Stimulated activated CD4-positive, alpha-beta T cell treated with anti-CD3 and anti-CD28 coated beads, TNF-alpha, amount 100 ng/mL, for 1 hour (primary cell): ENCODE data around the gene LRRC4.

ENCODE experiments used
- DNase-seq, 3 donors: peaks; one replicate each; pipeline ENCODE4 v3.0.0-alpha.2; 2020; ENCODE audit warnings: low read depth in 3 of 3, low spot score in 1 of 3

LRRC4 gene

GRCh38 chr7:128059143-128059988 is 28.1 kb upstream of the LRRC4 start:
- DNase-seq: no peak

- no peak for DNase-seq
Observed at GRCh38 chr7:128057909-128058308, 26.7 kb upstream of the LRRC4 start.

- no peak for DNase-seq
Observed at GRCh38 chr7:128056901-128057300, 25.7 kb upstream of the LRRC4 start.

GRCh38 chr7:128055637-128056036 is 24.4 kb upstream of the LRRC4 start:
- DNase-seq: no peak

- no peak for DNase-seq
Observed at GRCh38 chr7:128054511-128054910, 23.3 kb upstream of the LRRC4 start.

DNA sequence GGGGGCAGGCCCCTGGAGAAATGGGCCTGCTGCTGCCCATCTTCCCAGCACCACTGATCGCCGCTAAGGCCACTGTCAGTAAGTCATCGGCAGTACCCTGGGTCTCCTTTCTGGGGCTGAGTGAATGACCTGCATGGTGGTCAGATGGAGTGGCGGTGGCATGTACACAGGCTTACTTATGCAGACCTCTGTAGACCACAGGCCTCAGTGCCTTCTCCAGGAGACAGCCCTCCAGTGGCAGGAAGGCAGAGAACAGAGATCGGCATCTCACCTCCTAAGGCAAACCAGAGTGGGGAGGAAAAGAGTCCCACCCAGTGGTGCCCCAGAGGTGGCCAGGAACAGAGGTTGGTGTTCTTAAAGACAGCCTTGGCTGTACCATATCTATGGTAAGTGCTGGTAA is 22.8 kb upstream of the LRRC4 start:
- DNase-seq: no peak

DNA sequence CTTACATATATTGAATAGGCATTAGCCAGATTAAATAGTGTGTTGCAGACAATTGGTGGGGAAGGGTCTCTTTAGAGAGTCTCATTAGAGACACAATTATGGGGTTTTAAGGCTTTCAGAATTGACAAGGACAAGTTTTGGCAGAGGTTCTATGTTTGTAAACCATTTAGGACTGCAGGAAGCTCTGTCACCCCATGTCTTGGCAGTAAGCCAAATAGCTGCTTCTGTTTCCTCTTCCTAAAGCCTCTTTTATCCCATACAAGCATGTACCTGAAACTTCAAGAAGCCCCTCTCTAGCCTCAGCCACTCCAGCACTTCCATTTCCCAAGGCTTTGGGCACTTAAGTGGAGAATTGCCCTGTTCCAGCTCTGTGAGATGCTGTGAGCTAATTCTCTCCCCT is 21.8 kb upstream of the LRRC4 start:
- no peak for DNase-seq

- DNase-seq: no peak
Observed at GRCh38 chr7:128052404-128052803, 21.2 kb upstream of the LRRC4 start.

DNA sequence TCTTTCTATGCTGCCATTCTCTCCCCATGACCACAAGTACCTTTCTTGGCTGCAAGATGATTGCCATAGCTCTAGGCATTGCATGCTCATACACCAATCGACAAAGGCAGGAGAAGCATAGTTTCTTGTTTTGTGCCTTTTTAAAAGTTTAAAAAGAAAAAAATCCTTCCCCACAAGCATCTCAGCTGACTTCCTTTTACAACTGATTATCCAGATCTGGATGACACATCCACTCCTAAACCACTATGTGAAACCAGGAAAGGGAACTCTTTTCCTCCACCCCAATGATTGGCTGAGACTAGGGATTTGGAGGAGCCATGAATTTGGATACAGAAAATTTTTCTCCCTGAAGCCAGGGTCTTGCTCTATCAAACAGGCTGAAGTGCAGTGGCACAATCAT is 14.5 kb upstream of the LRRC4 start:
- no peak for DNase-seq

- no peak for DNase-seq
Observed at GRCh38 chr7:128045158-128045557, 13.9 kb upstream of the LRRC4 start.

DNA sequence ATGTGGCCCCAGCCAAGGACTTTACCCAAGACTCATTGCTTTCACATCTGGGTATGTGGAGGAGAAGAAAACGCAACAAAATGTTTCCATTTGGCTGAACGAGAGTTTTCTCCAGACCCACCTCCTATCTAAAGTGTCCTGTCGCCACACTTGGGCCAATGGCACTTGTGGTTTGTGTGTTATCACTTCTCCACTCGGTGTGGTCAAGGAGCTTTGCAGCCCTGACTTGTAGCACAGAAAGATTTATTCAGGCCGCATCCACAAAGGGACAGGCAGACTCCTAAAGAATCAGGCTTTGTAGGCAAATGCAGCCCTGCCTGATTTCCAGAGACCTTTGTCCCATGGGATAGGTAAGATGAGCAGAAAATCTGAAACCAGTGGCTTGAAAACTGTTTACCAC is 12.8 kb upstream of the LRRC4 start:
- DNase-seq: no peak

- DNase-seq: no peak
Observed at GRCh38 chr7:128042012-128042411, 10.8 kb upstream of the LRRC4 start.

GRCh38 chr7:128041203-128041602 is 10.0 kb upstream of the LRRC4 start:
- DNase-seq: no peak

DNA sequence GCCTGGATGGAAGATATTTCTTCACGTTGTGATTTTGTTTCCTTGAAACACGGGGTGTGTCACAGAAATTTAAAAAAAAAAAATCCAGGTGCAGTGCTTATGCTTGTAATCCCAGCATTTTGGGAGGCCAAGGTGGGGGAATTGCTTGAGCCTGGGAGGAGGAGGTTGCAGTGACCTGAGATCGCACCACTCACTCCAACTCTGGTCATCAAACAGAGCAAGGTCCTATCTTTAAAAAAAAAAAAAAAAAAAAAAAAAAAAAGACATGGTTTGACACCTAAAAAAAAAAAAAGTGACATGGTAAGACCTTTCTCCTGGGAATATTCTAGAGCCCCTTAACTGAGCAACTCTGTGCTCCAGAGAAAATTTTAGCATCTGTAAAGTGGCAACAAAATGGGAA is 9.0 kb upstream of the LRRC4 start:
- no peak for DNase-seq

- no peak for DNase-seq
Observed at GRCh38 chr7:128039544-128039953, 8.3 kb upstream of the LRRC4 start.

DNA sequence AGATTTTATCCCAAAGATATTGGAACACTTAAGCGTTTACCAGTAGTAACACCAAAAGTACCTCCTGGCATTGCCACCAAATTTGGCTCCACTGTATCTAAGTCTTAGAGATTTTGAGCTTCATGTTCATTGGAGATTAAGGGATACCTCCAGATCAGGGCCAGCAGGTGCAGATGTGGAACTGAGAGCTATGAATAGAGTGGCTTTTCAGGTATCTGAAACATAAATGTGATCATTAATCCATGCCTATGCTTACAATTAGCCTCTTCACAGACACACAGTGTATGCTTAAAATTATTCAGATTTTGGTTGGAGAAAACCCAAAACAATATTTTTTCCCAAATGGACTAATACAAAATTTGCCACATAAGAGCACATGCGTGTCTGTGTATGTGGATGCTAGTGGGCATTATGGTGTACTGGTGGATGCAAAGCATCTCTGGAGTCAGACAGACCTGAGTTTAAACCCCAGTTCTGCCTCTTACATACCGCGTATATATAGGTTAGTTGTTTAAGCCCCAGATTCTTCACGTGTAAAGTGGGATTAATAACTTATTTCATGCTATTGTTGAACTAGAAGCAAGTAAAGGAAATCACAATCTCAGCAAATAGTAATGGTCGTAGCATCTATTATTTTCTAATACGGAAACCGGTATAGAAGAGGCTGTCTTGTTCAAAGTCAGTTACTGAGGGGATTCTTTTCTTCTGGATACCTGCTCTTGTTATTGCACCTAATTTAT is 6.8 kb upstream of the LRRC4 start:
- no peak for DNase-seq

- no peak for DNase-seq
Observed at GRCh38 chr7:128037081-128037480, 5.8 kb upstream of the LRRC4 start.

DNA sequence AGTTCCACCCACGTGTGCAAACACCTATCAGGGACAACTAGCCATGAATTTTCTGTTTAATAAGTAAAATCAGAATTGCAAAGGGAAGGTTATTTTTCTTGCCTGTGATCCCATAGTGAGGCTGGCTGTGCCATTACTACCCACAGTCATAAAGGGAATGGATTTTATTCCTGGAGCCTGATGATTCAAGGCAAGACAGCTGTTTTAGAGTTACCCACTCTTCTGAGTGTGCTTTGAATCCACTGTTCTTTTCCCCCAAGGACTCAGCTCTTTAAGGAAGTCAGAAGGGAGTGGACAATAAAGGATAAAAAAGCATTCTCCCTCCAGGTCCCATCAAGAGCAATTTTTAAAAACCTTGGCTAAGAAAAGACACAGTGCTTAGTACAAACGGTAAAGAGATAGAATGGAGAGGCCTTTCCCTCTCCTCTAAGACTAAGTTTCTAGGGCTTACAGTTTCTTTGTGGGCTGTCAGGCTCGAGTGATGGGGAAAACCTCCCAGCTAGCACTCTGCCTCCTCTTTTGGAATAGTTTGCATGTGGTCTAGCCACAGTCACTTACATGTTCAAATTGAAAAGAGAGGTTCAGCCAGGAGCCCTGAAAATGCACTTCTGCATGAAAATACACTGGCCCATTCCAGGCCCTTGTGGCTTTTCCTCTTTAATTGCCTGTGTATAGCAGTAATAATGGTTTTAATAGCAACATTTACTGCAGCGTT is 5.1 kb upstream of the LRRC4 start:
- no peak for DNase-seq

GRCh38 chr7:128035712-128036111 is 4.5 kb upstream of the LRRC4 start:
- DNase-seq: no peak

DNA sequence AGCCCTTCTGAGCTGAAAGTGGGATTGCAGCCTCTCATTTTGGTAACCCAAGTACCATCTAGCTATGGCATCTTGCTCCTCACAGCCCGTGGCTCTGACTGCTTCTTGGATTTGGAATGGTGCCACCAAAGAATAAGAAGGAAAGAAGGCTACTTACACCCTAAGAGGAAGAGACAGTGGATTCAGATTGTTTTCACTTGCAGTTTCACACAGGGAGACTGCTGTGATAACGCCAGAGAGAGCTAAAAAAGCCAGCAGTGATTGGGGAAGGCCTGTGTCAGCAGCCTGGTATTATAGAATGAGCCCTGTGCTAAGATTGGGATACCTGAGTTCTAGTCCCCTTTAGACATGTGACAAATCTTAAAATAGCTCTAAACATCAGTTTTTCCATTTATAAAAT is 3.6 kb upstream of the LRRC4 start:
- no peak for DNase-seq

DNA sequence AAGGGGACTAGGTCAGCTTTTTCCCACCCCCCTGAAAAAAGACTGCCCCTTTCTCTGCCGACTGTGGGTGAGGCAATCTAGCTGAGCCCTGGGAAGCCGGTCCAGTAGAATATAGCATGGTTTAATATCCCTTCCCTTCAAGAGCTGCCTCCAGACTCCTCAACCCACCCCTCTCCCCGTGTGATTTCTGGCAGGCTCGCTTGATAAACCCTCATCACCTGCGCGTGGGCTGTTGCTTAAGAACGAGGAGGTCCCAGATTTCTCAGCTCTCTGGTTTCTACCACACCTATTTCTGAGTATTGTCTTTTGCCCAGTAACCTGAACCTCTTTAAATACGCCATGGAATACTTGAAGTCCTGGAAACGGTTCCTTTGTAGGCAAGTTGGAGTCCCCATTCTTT is 2.0 kb upstream of the LRRC4 start:
- no peak for DNase-seq
